Measurements from ENCODE around the gene TSGA10IP.

DNA sequence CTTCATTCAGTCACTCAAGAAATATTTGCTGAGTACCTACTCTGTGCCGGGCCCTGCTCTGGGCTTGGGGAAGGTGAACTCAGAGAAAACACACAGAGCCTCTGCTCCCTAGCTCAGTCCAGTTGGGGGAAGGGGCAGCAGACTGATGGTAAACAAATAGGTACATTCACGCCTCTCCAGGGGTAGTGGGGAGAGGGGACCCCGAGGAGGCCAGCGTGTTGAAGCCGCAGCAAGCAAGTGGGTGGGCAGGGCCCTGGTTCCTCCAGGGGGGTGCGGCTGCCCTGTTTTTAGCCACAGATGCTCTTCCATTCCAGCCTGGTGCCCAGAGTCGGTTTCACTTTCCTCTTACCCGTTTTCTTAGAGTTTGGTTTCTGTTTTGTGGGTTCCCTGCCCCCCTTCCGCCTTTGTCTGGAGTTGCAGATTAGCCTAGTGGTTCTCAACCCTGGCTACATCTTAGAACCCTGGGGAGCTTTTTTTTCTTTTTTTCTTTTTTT, 17.3 kb upstream of the TSGA10IP start:
- TF ChIP-seq, protein P1, sequence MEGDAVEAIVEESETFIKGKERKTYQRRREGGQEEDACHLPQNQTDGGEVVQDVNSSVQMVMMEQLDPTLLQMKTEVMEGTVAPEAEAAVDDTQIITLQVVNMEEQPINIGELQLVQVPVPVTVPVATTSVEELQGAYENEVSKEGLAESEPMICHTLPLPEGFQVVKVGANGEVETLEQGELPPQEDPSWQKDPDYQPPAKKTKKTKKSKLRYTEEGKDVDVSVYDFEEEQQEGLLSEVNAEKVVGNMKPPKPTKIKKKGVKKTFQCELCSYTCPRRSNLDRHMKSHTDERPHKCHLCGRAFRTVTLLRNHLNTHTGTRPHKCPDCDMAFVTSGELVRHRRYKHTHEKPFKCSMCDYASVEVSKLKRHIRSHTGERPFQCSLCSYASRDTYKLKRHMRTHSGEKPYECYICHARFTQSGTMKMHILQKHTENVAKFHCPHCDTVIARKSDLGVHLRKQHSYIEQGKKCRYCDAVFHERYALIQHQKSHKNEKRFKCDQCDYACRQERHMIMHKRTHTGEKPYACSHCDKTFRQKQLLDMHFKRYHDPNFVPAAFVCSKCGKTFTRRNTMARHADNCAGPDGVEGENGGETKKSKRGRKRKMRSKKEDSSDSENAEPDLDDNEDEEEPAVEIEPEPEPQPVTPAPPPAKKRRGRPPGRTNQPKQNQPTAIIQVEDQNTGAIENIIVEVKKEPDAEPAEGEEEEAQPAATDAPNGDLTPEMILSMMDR (IDR thresholded peaks at IDR 0.05 in 8 of 11, conservative IDR thresholded peaks at IDR 0.05 in 3 of 11) = peak in 4 of 11 experiments; percentile 25 to 29 (median 26)
- TF ChIP-seq POLR2A (IDR thresholded peaks at IDR 0.05) = no peak
- peak; percentile 49 to 71 (median 60) for TF ChIP-seq POLR2AphosphoS5 (IDR thresholded peaks at IDR 0.05)
